Stimulated activated CD4-positive, alpha-beta T cell treated with anti-CD3 and anti-CD28 coated beads, Interleukin-1b, Interleukin-23, amount 100 ng/mL, for 48 hours (primary cell): ENCODE results near the gene PGGT1B.

Experiments
- DNase-seq: peaks from one replicate; pipeline ENCODE4 v3.0.0-alpha.2; 2020

The PGGT1B gene

GRCh38 chr5:115179394-115180164 lies 83.1 kb downstream of the PGGT1B start:
- no peak for DNase-seq

GRCh38 chr5:115179030-115179393 lies 83.7 kb downstream of the PGGT1B start:
- no peak for DNase-seq

- no peak for DNase-seq
Observed at GRCh38 chr5:115170929-115171510, 91.7 kb downstream of the PGGT1B start.

GRCh38 chr5:115170134-115170928 lies 92.3 kb downstream of the PGGT1B start:
- no peak for DNase-seq

GRCh38 chr5:115169487-115170133 lies 93.1 kb downstream of the PGGT1B start, which contains the start of gene TRIM36:
TSS of gene TRIM36 (minus strand) at chr5:115169908. CDS start at chr5:115169634, 274 bp downstream.
- DNase-seq: peak; percentile 92

- DNase-seq: no peak
Observed at GRCh38 chr5:115168829-115169486, 93.7 kb downstream of the PGGT1B start.

GRCh38 chr5:115166744-115167393 lies 95.8 kb downstream of the PGGT1B start:
- DNase-seq: no peak

GRCh38 chr5:115165790-115166189 lies 96.9 kb downstream of the PGGT1B start:
- DNase-seq: no peak

GRCh38 chr5:115160975-115161475 lies 101.7 kb downstream of the PGGT1B start:
- no peak for DNase-seq
